ENCODE data around the gene CLEC19A.
"Not testable (repeated sequence)": the region's sequence is repeated elsewhere in the genome, so short reads cannot be mapped to it uniquely, and the experiment has no call there.

The CLEC19A gene

GRCh38 chr16:19287241-19287640, 1.7 kb downstream of the CLEC19A start:
- no peak for DNase-seq

GRCh38 chr16:19288872-19289799, 3.6 kb downstream of the CLEC19A start:
- no peak for DNase-seq

- DNase-seq = no peak
Observed at GRCh38 chr16:19289811-19290485, 4.4 kb downstream of the CLEC19A start.

- no peak for DNase-seq
Observed at GRCh38 chr16:19290860-19291259, 5.3 kb downstream of the CLEC19A start.

- no peak for DNase-seq
Observed at GRCh38 chr16:19291475-19291874, 5.9 kb downstream of the CLEC19A start.

GRCh38 chr16:19292186-19292585, 6.7 kb downstream of the CLEC19A start:
- DNase-seq = no peak

GRCh38 chr16:19294156-19294649, 8.7 kb downstream of the CLEC19A start:
- DNase-seq = peak; percentile 5

GRCh38 chr16:19295393-19295792, 9.9 kb downstream of the CLEC19A start:
- DNase-seq = no peak

GRCh38 chr16:19297454-19297853, 11.9 kb downstream of the CLEC19A start:
- no peak for DNase-seq

- DNase-seq = no peak
Observed at GRCh38 chr16:19299565-19299964, 14.0 kb downstream of the CLEC19A start.

GRCh38 chr16:19301931-19302330, 16.4 kb downstream of the CLEC19A start:
- DNase-seq = no peak

GRCh38 chr16:19304750-19305149, 19.2 kb downstream of the CLEC19A start:
- DNase-seq = no peak

GRCh38 chr16:19305443-19305842, 19.9 kb downstream of the CLEC19A start:
- DNase-seq = no peak

- no peak for DNase-seq
Observed at GRCh38 chr16:19307587-19308241, 22.2 kb downstream of the CLEC19A start.

GRCh38 chr16:19308392-19308791, 22.9 kb downstream of the CLEC19A start:
- DNase-seq = no peak

- DNase-seq = no peak
Observed at GRCh38 chr16:19309178-19309577, 23.6 kb downstream of the CLEC19A start.

- DNase-seq = no peak
Observed at GRCh38 chr16:19314718-19315425, 29.3 kb downstream of the CLEC19A start.

- no peak for DNase-seq
Observed at GRCh38 chr16:19315889-19316433, 30.4 kb downstream of the CLEC19A start.

- no peak for DNase-seq
Observed at GRCh38 chr16:19316846-19317245, 31.3 kb downstream of the CLEC19A start.

GRCh38 chr16:19321186-19321585, 35.7 kb downstream of the CLEC19A start:
- not testable (repeated sequence) for DNase-seq

GRCh38 chr16:19323596-19323995, 38.1 kb downstream of the CLEC19A start:
- DNase-seq = no peak

- DNase-seq = no peak
Observed at GRCh38 chr16:19328364-19328763, 42.8 kb downstream of the CLEC19A start.
